Peyer's patch (tissue), 4 donors: ENCODE results near the gene RDH16. TPM values are rescaled to one million over a fixed set of nuclear protein-coding genes. Genes with fewer than 3 reads are reported as not detected.
"Not testable (repeated sequence)": the region's sequence is repeated elsewhere in the genome, so short reads cannot be mapped to it uniquely, and the experiment has no call there.

ENCODE experiments used
- DNase-seq, 3 donors: peaks; one replicate each; pipeline ENCODE4 v3.0.0-alpha.2; 2017 to 2019
- H3K27ac ChIP-seq, 4 donors: fragments of 200-600 bp; sonication (generic); one replicate each; pipeline ENCODE4 v1.5.1; 2016 to 2019
- H3K27me3 ChIP-seq, 2 donors: fragments of 200-600 bp; sonication (generic); one replicate each; pipeline ENCODE4 v1.5.1; 2019
- H3K36me3 ChIP-seq, 3 donors: fragments of 200-600 bp; sonication (generic); one replicate each; pipeline ENCODE4 v1.5.1; 2016 to 2019
- H3K4me1 ChIP-seq, 4 donors: fragments of 200-600 bp; sonication (generic); one replicate each; pipeline ENCODE4 v1.5.1; 2016 to 2019
- H3K4me3 ChIP-seq, 4 donors: fragments of 200-600 bp; sonication (generic); 1 replicate in 3 of 4; 2 replicates in 1 of 4; pipeline ENCODE4 v1.5.1; 2016 to 2019; ENCODE audit warnings: mild to moderate bottlenecking in 1 of 4
- H3K9me3 ChIP-seq, 4 donors: fragments of 200-600 bp; sonication (generic); one replicate each; pipeline ENCODE4 v1.5.1; 2016 to 2019; ENCODE audit warnings: mild to moderate bottlenecking in 1 of 4
- POLR2A ChIP-seq, 2 donors: fragments of 450-650 bp; IDR thresholded peaks; one replicate each; pipeline ENCODE4 v1.5.1; 2017; ENCODE audit warnings: antibody characterized with exemption in 2 of 2, mild to moderate bottlenecking in 2 of 2, moderate library complexity in 2 of 2
- total RNA-seq, 4 donors: library from RNA; depleted of rRNA; stranded (reverse); fragments of >200 nt; gene quantifications; one replicate each; pipeline ENCODE4 v1.1.0, GENCODE V29; 2016
- TF ChIP-seq, protein P1 (sequence below), 6 experiments: fragments of 450-650 bp in 4 of 6; fragments of 200-600 bp in 2 of 6; sonication (generic) in 1 of 6; IDR thresholded peaks; one replicate each; pipeline ENCODE4 v1.5.1; 2017 to 2019; ENCODE audit warnings: antibody characterized with exemption in 6 of 6, mild to moderate bottlenecking in 3 of 6, moderate library complexity in 1 of 6

Gene RDH16
- total RNA-seq, 4 donors from 2014 or later: 1.1 to 1.2 TPM; not detected in 2

DNA sequence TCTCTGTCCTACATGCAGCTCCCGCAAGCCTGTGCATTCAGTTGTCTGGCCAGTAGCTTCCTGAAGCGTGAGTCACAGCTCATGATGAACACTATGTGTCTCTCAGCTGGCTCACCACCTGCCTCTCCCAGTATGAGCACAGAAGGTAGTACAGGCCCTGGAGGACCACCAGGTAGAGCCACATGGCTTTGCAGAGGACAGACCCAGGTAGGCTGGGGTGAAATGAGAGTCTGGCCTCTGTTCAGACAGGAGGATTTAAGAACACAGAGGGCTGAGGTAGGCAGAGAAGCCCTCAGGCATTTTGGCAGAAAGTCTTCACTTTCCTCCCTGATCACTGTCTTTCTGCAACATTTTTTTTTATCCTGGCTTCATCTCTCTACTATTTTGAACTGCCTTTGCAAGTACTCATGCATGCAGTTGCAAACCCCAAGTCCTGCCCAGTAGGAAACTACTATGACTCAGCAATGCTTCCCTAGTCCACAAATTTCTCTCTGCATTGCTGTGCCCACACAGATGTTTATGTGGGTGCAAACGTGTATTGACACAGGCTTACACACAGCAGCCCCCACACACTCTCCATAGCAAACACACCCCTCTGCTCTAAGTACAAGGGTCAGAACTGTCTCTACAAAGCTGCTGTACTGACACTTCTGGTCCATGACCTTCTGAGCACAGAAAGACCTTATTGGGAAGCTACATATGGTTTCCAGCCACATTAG is 15.9 kb downstream of the RDH16 start:
- Histone ChIP-seq H3K27ac (peak overlapping the region in 1 of 4 donors; percentile 43), H3K27me3 (no peaks in the 10 kb centered on the region), H3K36me3 (no peaks in the 10 kb centered on the region), H3K9me3 (peaks cover 0 to 5% (median 0%) of the 10 kb centered on the region in 4 donors), H3K4me3 (no peak overlapping the region), H3K4me1 (peaks cover 0 to 10% (median 0%) of the 10 kb centered on the region in 4 donors)
- TF ChIP-seq, protein P1, sequence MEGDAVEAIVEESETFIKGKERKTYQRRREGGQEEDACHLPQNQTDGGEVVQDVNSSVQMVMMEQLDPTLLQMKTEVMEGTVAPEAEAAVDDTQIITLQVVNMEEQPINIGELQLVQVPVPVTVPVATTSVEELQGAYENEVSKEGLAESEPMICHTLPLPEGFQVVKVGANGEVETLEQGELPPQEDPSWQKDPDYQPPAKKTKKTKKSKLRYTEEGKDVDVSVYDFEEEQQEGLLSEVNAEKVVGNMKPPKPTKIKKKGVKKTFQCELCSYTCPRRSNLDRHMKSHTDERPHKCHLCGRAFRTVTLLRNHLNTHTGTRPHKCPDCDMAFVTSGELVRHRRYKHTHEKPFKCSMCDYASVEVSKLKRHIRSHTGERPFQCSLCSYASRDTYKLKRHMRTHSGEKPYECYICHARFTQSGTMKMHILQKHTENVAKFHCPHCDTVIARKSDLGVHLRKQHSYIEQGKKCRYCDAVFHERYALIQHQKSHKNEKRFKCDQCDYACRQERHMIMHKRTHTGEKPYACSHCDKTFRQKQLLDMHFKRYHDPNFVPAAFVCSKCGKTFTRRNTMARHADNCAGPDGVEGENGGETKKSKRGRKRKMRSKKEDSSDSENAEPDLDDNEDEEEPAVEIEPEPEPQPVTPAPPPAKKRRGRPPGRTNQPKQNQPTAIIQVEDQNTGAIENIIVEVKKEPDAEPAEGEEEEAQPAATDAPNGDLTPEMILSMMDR (IDR thresholded peaks at IDR 0.05): no peak
- no peak for TF ChIP-seq POLR2A (IDR thresholded peaks at IDR 0.05)
- DNase-seq: no peak

- not testable (repeated sequence) for H3K27ac ChIP-seq, H3K9me3 ChIP-seq, DNase-seq, H3K4me3 ChIP-seq, H3K36me3 ChIP-seq, H3K27me3 ChIP-seq
- H3K4me1 ChIP-seq: peaks cover 0 to 10% (median 0%) of the 10 kb centered on the region in 4 donors
Observed at GRCh38 chr12:56940942-56941298, 16.5 kb downstream of the RDH16 start.

DNA sequence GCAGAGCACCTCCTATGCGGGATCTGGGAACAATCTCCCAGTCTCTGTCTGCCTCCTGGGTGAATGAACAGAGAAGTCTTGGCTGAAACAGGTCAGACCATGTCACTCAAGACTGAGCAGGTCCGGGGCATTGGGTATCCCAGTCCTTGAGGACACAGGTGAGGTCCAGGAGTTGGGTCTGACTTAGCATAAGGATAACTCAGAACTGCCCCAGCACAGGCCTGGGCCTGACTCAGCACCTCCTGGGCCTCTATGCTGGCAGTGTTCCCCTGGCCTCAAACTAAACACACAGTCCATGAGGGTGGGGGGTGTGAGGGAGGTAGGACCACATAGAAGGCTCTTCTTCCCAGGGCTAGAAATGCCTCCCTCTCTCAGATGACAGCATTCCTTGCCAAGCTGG is 21.7 kb downstream of the RDH16 start:
- H3K27me3 ChIP-seq: no peaks in the 10 kb centered on the region
- TF ChIP-seq, protein P1 (IDR thresholded peaks at IDR 0.05): no peak
- TF ChIP-seq POLR2A (IDR thresholded peaks at IDR 0.05): no peak
- H3K4me3 ChIP-seq: no peak overlapping the region
- no peaks in the 10 kb centered on the region for H3K9me3 ChIP-seq
- H3K36me3 ChIP-seq: no peaks in the 10 kb centered on the region
- H3K27ac ChIP-seq: no peak overlapping the region
- H3K4me1 ChIP-seq: no peaks in the 10 kb centered on the region
- DNase-seq: no peak

DNA sequence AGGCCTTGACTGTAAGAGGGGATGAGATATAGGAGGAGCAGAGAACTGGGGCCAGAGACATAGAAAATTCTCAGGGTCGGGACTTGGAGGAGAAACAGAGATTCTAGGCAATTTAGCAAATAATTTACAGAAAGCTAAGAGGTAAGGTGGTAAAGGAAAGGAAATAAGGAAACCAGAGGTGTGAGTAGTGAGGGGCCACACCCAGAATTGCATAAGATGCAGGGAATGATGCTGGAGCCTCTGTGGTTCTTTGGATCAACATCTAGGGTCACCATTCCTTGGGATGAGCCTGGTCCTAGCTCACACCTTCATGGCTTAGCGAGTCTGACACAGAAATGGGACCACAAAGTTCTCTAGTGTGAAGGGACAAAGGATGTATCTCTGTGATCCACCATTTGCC is 22.3 kb downstream of the RDH16 start:
- H3K4me1 ChIP-seq: no peaks in the 10 kb centered on the region
- no peak overlapping the region for H3K4me3 ChIP-seq
- DNase-seq: no peak
- H3K36me3 ChIP-seq: no peaks in the 10 kb centered on the region
- H3K9me3 ChIP-seq: no peaks in the 10 kb centered on the region
- no peak for TF ChIP-seq POLR2A (IDR thresholded peaks at IDR 0.05)
- TF ChIP-seq, protein P1 (IDR thresholded peaks at IDR 0.05): no peak
- no peaks in the 10 kb centered on the region for H3K27me3 ChIP-seq
- H3K27ac ChIP-seq: no peak overlapping the region

- Histone ChIP-seq H3K27ac (no peak within 1 kb of the TSS), H3K4me3 (no peak within 1 kb of the TSS), H3K9me3 (no peaks in the 10 kb centered on the region), H3K36me3 (no peaks in the 10 kb centered on the region), H3K27me3 (no peaks in the 10 kb centered on the region), H3K4me1 (no peaks in the 10 kb centered on the region)
- DNase-seq: no peak
- TF ChIP-seq, protein P1 (IDR thresholded peaks at IDR 0.05): no peak
- TF ChIP-seq POLR2A (IDR thresholded peaks at IDR 0.05): no peak
Observed at GRCh38 chr12:56933826-56934625, 23.4 kb downstream of the RDH16 start, which contains the start of gene SDR9C7. Gene SDR9C7 (minus strand): TSS chr12:56934408. CDS start chr12:56934261, 147 bp downstream.

DNA sequence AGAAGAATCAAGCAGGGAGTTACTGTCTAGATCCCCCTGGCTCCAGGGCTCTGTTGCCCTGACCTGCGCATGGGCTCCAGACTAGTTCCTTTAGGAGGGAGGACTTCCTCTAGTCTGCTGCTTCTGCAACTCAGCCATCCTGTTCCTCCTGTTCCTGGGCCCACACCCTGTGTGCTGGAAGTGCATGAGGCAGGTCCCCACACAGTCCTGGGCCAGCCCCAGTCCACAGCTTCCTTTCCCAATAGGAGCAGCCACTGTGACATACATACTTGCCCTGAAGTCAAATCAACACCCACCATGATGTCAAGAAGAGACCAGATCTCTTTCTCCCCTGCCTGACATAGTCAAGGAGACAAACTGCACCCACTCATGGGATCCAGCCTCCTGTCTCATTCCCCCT is 24.5 kb downstream of the RDH16 start:
- Histone ChIP-seq H3K9me3 (no peaks in the 10 kb centered on the region), H3K27me3 (no peaks in the 10 kb centered on the region), H3K4me1 (no peaks in the 10 kb centered on the region), H3K4me3 (no peak overlapping the region), H3K27ac (no peak overlapping the region), H3K36me3 (no peaks in the 10 kb centered on the region)
- no peak for DNase-seq
- TF ChIP-seq, protein P1 (IDR thresholded peaks at IDR 0.05): no peak
- TF ChIP-seq POLR2A (IDR thresholded peaks at IDR 0.05): no peak
